KOPT-K1 (cell line): ENCODE measurements around the gene CPS1.

ENCODE experiments used
- H3K27ac ChIP-seq: fragments of 200-600 bp; sonication (generic); 2 replicates; pipeline ENCODE4 v1.5.1; 2016; ENCODE audit warnings: antibody characterized with exemption, mild to moderate bottlenecking, low read depth, low read length; ENCODE audit not compliant: poor library complexity, severe bottlenecking
- H3K36me3 ChIP-seq: fragments of 200-600 bp; sonication (generic); 2 replicates; pipeline ENCODE4 v1.5.1; 2017; ENCODE audit warnings: antibody characterized with exemption, mild to moderate bottlenecking, low read length, moderate library complexity; ENCODE audit not compliant: insufficient read depth
- H3K9me3 ChIP-seq: fragments of 200-600 bp; sonication (generic); 2 replicates; pipeline ENCODE4 v1.5.1; 2017; ENCODE audit warnings: antibody characterized with exemption, low read length, mild to moderate bottlenecking; ENCODE audit not compliant: insufficient read depth, poor library complexity, severe bottlenecking

The CPS1 gene

GRCh38 chr2:210556329-210556980, at the start of gene CPS1:
Gene CPS1 (plus strand): TSS chr2:210556599. CDS start chr2:210556734, 135 bp downstream.
- Histone ChIP-seq H3K27ac (no peak within 1 kb of the TSS), H3K36me3 (no peaks in the 10 kb centered on the region), H3K9me3 (no peaks in the 10 kb centered on the region)

DNA sequence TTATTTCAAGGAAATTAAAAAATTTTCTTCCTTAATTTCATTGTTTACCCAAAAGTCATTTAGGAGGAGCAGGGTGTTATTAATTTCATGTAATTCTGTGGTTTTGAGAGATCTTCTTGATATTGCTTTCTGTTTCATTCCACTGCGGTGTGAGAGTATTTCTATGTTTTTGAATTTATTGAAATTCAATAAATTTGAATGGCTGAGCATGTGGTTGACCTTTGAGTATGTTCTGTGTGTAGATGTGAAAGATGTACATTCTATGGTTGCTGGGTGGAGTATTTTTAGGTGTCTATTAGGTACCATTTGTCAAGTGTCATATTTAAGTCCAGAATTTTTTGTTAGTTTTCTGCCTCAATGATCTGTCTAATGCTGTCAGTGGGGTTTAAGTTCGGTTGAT, 40.5 kb upstream of the CPS1 start:
- Histone ChIP-seq H3K27ac (no peak overlapping the region), H3K9me3 (no peaks in the 10 kb centered on the region), H3K36me3 (no peaks in the 10 kb centered on the region)

DNA sequence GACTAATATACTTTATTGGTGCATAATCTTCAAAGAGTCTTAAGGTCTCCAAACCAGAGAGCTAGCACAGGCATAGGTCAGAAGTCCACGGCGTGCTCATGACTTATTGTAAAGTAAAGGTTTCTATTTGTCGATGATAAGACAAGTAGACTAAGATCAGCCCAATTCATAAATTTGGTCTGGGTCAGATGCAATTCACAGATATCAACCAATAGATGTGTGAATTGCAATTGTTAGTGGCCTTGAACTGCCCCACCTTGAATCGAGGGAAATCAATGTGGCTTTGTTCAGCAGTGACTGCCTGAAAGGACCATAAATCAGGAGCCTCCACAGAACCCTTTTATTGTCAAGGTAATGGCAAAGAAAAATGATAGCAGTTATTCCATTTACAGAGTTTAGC, 39.1 kb upstream of the CPS1 start:
- H3K27ac ChIP-seq, result no peak overlapping the region
- H3K9me3 ChIP-seq, result no peaks in the 10 kb centered on the region
- no peaks in the 10 kb centered on the region for H3K36me3 ChIP-seq

- Histone ChIP-seq H3K36me3 (no peaks in the 10 kb centered on the region), H3K9me3 (no peaks in the 10 kb centered on the region), H3K27ac (no peak overlapping the region)
Measured at GRCh38 chr2:210519594-210519993, 36.8 kb upstream of the CPS1 start.

- no peaks in the 10 kb centered on the region for H3K36me3 ChIP-seq
- H3K27ac ChIP-seq, result no peak overlapping the region
- H3K9me3 ChIP-seq, result no peaks in the 10 kb centered on the region
Measured at GRCh38 chr2:210522399-210522798, 34.0 kb upstream of the CPS1 start.

GRCh38 chr2:210523650-210524289, 32.6 kb upstream of the CPS1 start:
- Histone ChIP-seq H3K27ac (no peak overlapping the region), H3K9me3 (no peaks in the 10 kb centered on the region), H3K36me3 (no peaks in the 10 kb centered on the region)

DNA sequence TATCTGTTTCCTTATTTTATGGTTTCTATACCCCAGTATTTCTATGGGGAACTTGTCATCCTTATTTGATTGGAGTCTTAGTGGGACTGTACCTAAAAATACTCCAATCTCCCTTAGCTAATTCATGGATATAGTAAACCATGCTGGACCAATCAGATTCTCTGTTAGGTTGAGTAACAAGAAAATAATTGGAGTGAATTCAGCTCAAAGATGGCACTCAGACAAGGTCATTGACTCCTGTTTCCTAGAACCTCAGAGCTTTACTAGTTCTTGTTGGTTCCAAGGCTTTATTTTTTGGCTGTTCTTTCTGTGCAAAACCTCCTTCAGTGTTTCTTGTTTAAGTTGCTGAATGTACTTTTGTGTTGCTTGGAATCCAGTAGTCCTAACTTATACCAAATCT, 31.9 kb upstream of the CPS1 start:
- no peaks in the 10 kb centered on the region for H3K36me3 ChIP-seq

DNA sequence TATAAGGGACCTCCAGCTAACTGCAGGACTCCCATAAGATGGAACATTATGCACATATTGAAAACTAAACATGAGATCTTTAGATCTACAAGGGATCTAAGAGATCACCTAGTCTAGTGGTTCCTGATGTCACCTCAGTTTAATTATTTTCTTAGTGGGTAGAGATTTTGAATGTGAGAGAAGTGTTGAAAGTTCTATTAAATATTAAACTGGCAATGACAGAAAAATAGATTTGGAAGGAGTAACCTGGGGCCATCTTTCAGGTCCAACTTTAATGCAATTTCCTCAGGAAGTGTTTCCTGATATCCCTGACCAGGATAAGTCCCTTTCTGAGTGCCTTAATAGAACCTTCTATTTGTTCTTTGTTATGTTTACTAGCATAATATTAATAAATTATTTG, 29.1 kb upstream of the CPS1 start:
- Histone ChIP-seq H3K9me3 (no peaks in the 10 kb centered on the region), H3K36me3 (no peaks in the 10 kb centered on the region), H3K27ac (no peak overlapping the region)

More for the DNA sequence above, 31.9 kb upstream of the CPS1 start:
- no peaks in the 10 kb centered on the region for H3K9me3 ChIP-seq
- H3K27ac ChIP-seq, result no peak overlapping the region

GRCh38 chr2:210528716-210529115, 27.7 kb upstream of the CPS1 start:
- no peak overlapping the region for H3K27ac ChIP-seq
- no peaks in the 10 kb centered on the region for H3K9me3 ChIP-seq
- H3K36me3 ChIP-seq, result no peaks in the 10 kb centered on the region

GRCh38 chr2:210531050-210531449, 25.3 kb upstream of the CPS1 start:
- no peaks in the 10 kb centered on the region for H3K36me3 ChIP-seq
- H3K9me3 ChIP-seq, result no peaks in the 10 kb centered on the region
- H3K27ac ChIP-seq, result no peak overlapping the region

DNA sequence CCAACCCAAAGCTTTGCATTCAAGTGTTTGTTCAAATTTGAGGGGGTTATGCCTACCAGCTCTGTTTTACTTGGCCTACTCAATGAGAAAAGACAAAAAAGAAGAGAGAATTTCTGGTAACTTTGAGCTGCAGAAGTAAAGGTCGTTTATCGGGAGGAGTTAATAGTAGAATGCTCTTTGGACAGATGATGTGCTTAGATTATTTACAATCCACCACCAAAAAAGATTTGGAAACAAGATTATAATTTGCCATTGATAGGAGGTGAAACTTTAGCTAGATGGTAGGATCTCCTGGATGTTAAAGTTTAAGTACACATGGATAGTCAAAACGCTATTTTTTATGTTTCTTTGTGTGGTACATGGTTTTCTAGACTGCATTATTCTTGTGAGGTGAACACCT, 24.9 kb upstream of the CPS1 start:
- Histone ChIP-seq H3K36me3 (no peaks in the 10 kb centered on the region), H3K27ac (no peak overlapping the region), H3K9me3 (no peaks in the 10 kb centered on the region)

DNA sequence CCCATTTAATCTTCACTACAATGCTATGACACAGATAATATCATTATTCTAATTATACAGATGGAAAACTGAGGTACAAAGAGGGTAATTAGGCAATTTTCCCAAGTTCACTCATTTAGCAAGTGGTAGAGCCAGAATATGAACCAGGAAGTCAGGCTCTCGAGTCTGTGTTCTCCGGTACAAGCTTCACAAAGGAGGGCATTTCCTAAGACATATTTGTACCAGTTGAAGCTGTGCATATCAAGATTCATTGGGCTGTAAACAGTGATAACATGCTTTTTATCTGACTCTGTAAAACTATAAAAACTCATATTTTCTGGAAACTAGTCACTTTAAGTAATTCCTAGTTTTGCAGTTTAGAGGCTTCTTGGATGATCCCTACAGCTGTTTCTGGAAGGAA, 23.0 kb upstream of the CPS1 start:
- H3K27ac ChIP-seq, result no peak overlapping the region
- no peaks in the 10 kb centered on the region for H3K36me3 ChIP-seq
- H3K9me3 ChIP-seq, result no peaks in the 10 kb centered on the region

- no peaks in the 10 kb centered on the region for H3K9me3 ChIP-seq
- no peaks in the 10 kb centered on the region for H3K36me3 ChIP-seq
- no peak overlapping the region for H3K27ac ChIP-seq
Measured at GRCh38 chr2:210534879-210535278, 21.5 kb upstream of the CPS1 start.

DNA sequence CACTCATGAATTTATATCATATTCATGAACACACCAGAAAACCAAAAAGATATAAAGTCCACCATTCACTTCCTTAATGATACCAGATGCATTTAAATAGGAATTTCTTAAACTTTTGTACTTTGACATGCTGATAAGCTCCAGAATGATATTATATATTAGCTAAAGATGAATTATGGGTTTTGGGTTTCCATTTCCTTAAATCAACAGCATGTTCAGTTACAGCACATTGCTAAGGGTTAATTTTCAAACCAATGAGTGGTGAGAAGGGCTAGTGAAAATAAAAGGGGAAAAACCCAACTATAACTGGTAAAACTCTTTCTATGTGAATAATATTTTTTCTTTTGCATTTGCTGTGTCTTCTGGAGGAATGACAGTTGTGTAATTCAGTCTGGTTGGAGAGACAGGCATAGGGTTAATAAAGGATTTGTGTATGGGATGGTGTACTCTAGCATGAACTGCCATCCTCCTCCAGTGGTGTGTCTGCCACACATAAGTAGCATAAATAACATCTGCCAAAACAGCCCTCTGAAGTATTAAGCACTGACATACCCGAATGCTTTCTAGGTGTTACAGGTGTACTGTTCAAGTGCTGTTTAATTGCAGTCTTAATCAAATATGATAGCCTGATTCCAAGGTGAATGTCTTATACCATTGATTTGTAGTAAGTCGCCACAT, 19.3 kb upstream of the CPS1 start:
- no peaks in the 10 kb centered on the region for H3K36me3 ChIP-seq
- no peak overlapping the region for H3K27ac ChIP-seq
- H3K9me3 ChIP-seq, result no peaks in the 10 kb centered on the region

DNA sequence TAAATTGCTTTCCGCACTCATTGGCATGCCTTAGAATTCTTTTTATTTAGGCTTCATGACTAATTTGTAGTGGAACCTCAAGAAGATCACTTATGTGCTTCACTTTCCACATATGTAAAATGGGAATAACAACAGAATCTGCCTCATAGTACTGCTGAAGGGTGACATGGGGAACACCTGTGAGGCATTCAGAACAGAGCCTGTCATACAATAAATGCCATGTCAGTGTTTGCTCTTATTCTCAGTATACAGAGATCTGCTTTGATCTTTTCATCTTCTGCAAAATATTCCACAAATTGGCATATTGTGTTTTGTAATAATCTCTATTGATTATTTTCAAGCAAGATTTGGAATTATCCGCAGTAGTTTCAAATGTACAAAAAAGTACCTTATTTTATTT, 17.4 kb upstream of the CPS1 start:
- Histone ChIP-seq H3K9me3 (no peaks in the 10 kb centered on the region), H3K27ac (no peak overlapping the region)

More for the DNA sequence above, 17.4 kb upstream of the CPS1 start:
- no peaks in the 10 kb centered on the region for H3K36me3 ChIP-seq
